NCI-H2107 treated with DMSO at 0.1 percent for 48 hours (cell line): ENCODE results near the gene OXNAD1.

Experiments
- DNase-seq: peaks from one replicate; lab custom pipeline; 2025; ENCODE audit not compliant: unreplicated experiment; lab: John Stamatoyannopoulos, UW

Gene OXNAD1, protein sequence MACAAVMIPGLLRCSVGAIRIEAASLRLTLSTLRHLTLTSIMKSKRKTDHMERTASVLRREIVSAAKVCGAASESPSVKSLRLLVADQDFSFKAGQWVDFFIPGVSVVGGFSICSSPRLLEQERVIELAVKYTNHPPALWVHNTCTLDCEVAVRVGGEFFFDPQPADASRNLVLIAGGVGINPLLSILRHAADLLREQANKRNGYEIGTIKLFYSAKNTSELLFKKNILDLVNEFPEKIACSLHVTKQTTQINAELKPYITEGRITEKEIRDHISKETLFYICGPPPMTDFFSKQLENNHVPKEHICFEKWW

DNA sequence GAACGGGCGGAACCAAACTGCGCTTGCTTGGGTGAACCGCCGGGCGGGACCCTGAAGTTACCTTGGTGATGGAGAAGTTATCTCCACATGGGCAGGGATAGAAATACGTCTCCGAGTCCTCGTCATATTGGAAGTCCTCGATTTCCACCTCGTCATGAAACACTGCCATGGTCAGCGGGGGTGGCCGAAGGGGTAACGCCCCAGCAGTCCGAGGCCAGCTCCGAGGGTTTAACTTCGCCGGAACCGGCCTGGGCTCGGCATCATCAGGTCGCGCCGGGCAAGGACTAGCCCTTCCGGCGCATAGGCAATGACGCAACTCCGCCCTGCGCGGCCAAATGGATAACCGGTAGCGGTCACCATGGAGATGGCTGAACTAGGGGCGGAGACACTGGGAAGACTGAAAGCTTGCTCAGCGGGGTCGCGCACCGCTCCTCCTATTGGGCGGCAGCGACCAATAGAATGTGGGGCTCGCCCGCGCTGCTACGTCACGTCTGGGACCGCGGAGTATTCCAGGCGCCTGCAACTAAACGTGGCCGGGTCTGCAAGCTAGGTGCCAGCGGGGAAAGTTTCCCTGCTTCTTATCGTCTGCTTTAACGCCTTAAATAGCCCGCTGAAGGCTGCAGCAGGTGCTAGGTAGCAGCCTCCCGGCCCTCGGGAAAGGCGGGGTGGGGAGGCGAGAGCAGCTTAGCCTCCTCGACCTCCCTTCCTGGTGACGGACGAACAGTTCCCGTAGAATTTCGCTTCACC is at the start of gene OXNAD1, which contains the start of gene DPH3:
Gene OXNAD1, plus strand, starts transcription at position 505 of the 747 bp plus-strand sequence. CDS start 5,741 bp downstream, outside the sequence.
Gene DPH3, minus strand, starts transcription at position 236 of the 747 bp plus-strand sequence. Its CDS starts 67 bp downstream, at position 169.
- DNase-seq = peak; percentile 80

DNA sequence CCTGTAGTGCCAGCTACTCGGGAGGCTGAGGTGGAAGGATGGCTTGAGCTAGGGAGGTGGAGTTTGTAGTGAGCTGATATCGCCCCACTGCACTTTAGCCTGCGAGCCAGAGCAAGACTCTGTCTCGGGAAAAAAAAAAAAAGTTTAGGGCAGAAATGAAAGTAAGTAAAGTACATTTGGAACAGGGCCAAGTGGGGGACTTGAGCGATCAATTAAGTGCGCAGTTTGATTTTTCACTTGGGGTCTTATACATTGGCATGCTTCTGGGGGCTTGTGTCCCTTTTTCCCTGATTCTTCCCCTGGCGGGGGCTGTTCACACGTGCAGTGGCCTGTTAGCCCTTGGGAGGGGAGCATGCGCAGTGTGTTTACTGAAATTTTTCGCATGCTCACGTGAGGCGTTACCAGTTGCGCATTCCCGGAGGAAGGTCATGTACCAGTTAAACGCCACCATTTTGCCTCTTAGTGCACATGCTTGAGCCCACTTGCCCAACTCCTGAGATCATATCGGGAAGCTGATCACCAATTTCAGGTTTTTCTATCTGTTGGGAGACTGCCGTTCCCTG is 48.6 kb upstream of the OXNAD1 start:
- DNase-seq = no peak

DNA sequence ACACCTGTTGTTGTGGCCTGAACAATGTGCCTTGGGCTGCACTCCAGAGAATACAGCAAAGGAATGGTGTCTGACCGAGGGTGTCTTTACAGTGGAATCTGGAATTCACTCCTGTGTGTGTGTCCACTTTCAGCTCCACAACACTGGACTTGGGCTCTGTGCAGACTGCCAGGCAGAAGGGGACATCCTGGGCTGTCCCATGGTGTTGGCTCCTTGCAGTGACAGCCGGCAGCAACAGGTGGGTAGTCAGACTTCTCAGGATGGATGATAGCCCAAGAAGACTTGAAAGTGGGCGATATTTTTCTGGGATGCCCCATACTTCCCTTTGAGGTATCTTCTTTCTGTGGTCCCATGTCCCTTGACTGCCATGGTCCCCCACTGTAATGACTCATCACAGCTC is 45.2 kb upstream of the OXNAD1 start:
- DNase-seq = no peak

DNA sequence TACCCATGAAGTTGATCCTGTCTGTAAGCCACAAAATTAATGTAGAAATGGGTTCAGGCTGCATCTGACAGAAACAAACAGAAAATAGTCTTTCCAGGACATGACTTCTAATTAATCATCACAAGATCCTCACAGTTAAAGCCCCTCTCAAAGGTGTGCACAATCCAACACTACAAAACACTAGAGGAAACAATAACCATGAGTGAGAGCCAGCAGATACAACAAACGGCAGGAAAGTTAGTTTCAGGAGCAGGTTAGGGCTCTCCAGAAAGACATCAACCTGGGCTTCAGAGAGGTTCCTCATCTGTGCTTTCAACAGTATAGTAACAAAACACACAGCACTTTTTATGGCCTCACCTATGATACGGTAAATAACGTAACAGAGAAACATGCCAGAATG is 43.0 kb upstream of the OXNAD1 start:
- DNase-seq = no peak

DNA sequence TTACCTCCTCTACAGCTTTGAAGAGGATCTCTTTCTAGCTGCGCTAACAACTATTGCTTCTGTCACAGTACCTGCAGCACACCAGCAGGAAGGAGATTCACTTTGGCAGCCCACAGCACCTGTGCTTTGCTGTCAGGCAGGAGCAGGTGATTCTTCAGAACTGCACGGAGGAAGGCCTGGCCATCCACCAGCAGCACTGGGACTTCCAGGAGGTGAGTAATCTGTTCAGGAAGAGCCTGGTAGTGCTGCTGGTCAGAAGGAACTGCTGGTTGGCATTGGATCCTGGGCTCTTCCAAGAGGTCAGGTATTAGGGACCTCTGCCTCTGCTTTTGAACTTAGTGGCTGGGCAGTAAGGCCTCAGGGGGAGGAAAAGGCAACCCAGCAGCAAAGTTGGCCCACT is 42.5 kb upstream of the OXNAD1 start:
- DNase-seq = no peak

DNA sequence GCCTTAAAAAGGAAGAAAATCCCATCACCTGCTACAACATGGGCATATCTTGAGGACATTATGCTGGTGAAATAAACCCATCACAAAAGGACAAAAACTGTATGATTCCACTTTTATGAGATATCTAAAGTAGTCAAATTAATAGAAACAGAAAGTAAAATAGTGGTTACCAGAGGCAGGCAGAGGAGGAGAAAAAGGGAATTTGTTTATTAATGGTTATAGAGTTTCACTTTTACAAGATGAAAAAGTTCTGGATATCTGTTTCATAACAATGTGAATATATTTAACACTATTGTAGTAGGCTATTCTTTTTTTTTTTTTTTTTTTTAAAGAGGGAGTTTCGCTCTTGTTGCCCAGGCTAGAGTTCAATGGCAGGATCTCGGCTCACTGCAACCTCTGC is 40.7 kb upstream of the OXNAD1 start:
- no peak for DNase-seq

DNA sequence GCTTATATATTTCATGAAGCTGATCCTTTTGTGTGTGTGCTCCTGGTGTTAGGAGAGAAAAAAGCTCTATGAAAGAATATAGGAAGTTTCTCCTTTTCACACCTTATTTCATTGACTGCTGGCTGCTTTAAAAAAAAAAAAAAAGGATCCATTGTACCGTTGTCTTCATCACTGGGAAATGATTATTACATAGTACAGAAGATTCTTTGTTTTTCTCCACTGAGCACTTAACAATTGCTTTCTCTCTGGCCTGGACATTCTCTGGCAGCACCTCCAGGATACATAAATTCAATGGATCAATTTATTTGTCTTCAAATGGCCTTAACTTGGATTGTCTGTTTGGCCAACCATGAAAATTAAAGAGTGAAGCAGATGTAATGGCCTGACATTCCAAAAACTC is 37.4 kb upstream of the OXNAD1 start:
- no peak for DNase-seq

DNA sequence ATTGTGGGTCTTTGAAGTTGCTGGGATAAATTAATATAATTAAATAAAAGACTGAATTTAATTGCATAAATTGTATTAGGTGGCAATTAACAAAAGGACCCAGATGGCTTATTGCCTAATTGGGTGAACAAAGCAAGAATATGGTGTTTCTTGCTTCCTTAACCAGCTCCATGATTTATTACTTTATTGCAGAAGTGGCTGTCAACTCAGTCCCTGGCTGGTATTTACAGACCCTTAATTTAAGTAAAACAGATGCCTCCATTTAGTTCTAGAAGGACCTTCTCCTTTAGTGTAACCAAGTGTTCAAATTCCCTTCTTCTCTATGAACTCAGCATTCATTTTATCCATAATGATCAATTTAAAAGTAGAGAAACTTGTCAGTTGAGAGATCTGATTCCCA is 35.3 kb upstream of the OXNAD1 start:
- no peak for DNase-seq

DNA sequence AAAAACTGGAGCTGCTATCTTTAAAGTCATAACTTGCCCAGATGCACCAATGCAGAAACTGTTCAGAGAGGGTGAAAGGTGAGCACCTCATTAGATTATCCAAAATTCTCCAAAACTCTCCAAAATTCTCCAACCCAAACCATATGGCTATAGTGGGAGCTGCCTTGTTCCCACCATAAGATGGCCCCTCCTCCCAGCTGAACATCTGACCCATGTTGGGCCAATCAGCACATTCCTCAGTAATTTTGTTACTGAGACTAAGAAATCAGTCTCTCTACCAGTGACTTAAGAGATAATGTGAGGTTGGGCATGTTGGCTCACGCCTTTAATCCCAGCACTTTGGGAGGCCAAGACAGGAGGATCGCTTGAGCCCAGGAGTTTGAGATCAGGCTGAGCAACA is 33.0 kb upstream of the OXNAD1 start:
- DNase-seq = no peak

DNA sequence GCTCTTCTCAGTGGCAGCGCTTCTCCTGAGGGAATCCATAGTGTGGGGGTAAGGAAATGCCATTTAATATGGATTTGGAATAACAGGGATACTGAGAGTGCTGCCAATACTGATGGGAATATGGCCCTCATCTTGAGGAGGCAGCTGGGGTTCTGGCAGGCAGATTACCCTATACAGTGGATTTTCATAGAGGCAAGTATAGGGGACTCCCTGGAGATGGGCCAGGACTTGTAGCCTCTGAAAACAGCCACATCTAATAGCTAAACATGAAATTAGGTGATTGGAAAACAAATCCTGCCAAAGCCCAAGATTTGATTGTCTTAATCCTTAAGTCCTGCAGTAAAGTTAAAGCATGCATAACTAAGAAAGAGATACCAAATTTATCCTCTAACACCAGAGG is 31.2 kb upstream of the OXNAD1 start:
- DNase-seq = no peak

DNA sequence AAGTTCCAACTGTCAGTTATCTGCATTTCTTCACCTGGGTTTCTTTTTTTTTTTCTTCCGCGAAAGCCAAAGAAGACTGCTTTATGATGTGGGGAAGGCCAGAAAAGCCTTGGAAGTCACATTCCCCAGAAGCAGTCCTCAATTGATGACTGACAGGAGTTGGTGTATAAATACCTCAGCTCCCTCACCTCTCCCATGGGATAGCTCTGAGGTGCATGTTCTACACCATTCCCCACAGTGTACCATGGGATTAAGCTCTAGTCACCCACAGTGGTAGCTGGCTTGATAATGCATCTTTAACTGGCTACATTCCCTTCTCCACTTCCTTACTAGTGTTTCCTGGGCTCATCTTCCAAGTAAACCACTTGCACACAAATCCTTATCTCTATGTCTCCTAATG is 30.7 kb upstream of the OXNAD1 start:
- no peak for DNase-seq

DNA sequence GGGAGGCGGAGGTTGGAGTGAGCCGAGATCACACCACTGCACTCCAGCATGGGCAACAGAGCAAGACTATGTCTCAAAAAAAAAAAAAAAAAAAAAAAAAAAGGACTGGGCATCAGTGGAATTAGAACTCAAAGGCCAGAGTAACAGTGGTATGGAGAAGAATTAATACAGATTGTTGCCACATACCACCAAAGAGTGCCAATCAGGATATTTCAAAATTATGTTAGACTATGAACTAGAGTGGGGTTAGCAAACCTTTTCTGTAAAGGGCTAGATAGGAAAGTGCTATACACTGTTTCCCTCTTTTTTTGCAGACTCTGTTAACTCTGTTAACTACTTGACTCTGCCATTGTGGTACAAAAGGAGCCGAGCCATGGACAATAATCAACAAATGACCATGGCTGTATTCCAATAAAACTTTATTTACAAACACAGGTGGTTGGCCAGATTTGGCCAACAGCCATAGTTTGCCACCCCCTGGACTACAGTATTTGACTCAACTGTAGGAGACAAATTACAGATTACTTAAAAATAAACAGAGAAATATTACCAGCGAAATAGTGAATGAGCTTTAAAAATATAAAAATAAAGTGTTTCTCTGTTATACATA is 28.9 kb upstream of the OXNAD1 start:
- DNase-seq = no peak

DNA sequence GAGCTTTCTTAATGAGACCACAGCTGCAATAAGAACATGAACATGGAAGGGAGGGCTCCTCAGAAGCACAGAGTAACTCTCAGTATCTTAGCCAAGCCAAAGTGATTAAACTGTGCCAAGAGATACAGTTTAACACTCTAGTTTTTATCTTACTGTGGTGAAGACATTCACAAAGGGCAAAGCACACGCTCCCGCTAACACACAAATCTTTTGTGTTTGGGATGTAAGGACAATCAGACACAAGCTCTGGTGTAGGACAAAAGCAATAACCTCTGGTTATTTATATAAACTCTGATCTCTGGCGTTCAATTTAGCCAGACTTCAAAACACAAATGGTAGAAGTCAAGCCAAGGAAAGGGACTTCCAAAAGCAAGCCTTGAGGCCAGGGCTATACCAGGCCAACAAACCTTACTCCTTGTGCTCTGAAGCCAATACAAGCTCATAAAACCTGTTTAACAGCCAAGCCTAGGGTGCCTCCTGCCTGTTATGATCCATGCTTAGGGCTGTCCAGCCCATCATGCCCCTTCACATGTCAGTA is 28.1 kb upstream of the OXNAD1 start:
- no peak for DNase-seq

DNA sequence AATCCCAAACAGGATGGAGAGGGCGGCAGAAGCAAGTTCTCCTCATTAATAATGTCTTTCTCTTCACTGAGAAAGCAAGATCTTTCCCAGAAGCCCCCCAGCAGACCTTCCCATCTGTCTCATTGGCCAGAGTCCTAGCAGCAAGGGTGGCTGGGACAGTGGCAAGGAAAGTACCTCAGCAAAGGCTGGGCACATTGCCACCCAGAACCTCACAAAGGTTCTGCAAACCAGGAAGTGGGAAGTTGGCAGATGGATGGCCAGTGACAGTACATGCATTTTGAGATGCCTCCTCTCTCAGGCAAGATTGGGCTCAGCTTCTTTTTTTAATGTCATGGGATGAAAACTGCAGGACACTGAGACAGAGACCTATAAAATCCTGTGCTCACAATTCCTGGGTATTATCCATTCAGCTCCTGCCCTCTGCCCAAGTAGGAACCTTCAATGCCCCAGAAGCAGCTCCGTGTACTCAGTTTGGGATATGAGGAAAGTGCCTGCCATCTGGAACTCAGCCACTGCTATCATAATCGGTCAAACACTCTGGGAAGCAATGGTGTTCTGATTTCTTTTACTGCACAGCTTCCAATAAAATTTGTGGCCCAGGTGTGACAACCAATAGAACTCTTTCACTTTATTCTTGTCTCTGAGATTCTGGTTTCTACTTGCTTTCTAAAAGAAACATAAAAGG is 25.8 kb upstream of the OXNAD1 start:
- no peak for DNase-seq

DNA sequence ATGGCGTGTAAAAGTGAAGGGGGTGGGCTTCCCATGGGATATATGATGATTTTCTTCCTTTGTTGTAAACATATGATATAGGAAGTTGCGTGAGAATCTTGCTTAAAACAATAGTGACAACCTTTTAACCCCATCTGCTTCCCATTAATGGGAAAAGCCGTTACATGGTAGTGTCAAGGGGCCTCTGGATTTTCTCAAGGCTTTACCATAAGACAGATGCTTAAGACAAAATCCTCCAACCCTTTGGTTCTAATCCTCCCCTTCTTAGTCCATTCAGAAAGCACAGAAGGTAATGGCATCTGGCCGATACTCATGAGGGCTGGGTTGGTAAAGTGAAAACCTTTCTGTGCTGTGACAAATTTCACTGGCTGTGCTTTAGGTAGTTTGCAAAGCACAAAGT is 25.2 kb upstream of the OXNAD1 start:
- no peak for DNase-seq

DNA sequence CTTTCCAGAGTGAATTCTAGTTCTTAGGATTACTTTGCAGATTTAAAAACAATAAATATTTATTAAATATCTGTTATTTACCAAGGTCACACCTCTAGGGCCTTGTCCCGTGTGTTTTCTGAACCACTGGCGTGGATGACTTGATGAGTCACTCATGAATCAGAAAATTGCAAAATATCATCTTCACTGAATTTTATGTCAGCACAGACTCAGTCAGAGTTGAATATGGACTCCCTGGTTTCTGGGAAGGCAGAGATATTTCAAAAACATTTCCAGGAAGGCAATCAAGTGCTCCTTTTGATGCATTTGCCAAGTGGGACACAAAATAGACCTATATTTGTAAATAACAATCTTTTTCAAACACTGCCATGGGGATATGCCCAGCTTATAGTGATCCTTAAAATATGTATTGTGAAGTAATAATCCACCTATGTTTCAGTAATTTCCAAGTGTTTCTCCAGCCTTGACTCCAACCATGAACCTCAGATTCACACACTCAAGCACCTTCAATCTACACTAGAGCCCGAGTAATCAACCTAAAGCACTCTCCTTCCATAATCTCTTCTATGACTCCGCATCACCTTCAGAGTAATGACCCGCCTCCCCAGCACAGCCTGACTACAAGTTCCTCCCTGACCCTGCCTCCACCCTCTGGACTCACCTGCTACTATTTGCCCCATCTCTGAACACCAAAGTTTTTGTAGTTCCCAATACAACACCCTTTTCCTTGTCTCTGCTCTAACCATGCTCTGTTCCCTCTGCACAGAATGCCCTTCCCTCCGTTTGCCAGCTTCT is 24.6 kb upstream of the OXNAD1 start:
- no peak for DNase-seq

DNA sequence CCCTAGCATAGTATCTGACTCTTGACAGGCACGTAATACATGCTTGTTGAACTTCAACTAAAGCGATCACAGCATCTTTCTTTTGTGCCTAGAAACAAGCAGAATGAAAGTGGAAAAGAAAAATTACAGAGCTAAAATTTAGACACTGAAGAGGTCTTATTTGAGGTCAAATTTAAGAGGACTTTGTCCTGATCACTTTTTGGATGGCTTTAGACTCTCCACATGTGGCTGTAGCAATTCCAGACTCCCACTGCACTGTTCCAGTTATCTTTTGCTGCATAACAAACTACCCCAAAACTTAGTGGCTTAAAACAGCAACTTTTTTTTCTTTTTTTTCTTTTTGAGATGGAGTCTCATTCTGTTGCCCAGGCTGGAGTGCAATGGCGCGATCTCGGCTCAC is 23.8 kb upstream of the OXNAD1 start:
- DNase-seq = no peak

DNA sequence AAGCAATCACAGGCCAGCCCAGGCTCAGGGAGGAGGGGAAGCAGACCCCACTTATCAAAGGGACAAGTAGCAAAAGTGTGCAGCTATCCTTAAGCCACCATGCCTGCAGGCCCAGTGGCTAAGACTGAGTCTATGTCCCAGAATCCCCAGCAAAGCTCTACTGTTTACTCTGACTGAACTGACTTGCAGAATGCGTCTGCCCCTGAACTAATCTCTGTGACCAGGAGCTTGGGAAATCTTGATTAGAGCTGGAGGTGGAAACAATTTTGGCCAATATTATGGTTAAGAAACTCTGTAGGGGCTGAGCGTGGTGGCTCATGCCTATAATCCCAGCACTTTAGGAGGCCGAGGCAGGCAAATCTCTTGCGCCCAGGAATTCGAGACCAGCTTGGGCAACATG is 22.8 kb upstream of the OXNAD1 start:
- no peak for DNase-seq

DNA sequence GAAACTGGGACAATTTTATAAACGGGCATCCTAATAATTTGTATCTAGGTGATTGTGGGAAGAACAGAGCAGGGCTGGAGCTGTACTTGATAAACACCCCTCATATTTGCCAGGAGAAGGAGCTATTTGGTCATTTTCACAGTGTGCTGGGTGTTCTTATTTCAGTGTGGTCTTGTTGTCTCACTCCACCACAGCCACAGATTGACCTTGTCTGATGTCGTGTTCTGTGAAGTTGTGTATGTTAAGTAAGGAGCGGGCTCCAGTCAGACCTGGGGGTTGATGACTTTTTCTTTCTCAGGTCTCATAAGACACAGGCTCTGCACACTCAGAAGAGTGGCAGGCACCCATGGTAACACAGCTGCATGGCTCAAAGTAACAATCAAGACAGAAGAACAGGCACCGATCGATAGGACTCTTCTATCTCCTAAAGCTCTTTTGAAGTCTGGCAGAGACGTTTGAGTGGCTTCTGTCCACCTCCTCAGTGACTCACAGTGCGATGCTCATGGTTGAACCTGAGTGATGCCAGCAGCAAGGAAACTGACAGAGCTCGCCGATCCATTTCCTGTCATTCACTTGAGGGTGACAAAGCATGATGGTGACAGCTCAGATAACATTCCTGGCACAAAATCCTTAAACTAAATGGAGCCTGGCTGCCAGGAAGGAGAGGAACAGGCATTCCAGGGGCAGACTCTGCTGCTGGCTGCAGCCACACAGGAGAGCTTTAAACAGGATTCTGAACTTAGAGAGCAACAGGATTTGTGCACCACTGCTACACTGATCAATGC is 21.1 kb upstream of the OXNAD1 start:
- no peak for DNase-seq
